Fibroblast of lung (primary cell): ENCODE results near the gene HNRNPF. TPM values are rescaled to one million over a fixed set of nuclear protein-coding genes. Genes with fewer than 3 reads are reported as not detected.

ENCODE experiments used
- DNase-seq, 2 donors: peaks; one replicate each; pipeline versions ENCODE4 v3.0.0 to v3.0.0-alpha.2; 2010; ENCODE audit warnings: low read depth in 2 of 2
- H2AFZ ChIP-seq: 2 replicates; pipeline ENCODE4 v1.5.1; 2012; ENCODE audit warnings: low read length, control low read depth, inconsistent platforms
- H3K27ac ChIP-seq: 2 replicates; pipeline ENCODE4 v1.5.1; 2011; ENCODE audit warnings: low read length, control low read depth; ENCODE audit not compliant: insufficient read depth
- H3K27me3 ChIP-seq: 2 replicates; pipeline ENCODE4 v1.5.1; 2011; ENCODE audit warnings: mild to moderate bottlenecking, low read length; ENCODE audit not compliant: control insufficient read depth, insufficient read depth
- H3K36me3 ChIP-seq: 2 replicates; pipeline ENCODE4 v1.5.1; 2011; ENCODE audit warnings: low read length; ENCODE audit not compliant: control insufficient read depth, insufficient read depth
- H3K4me1 ChIP-seq: 2 replicates; pipeline ENCODE4 v1.5.1; 2011; ENCODE audit warnings: low read length; ENCODE audit not compliant: control insufficient read depth, insufficient read depth; ENCODE audit errors: extremely low read depth
- H3K4me2 ChIP-seq: 2 replicates; pipeline ENCODE4 v1.5.1; 2011; ENCODE audit warnings: low read length, control low read depth; ENCODE audit not compliant: insufficient read depth; ENCODE audit errors: extremely low read depth
- H3K4me3 ChIP-seq, 4 experiments: fragments of 200-600 bp in 1 of 4; sonication (generic) in 1 of 4; replicated peaks in 1 of 4; 2 replicates each; pipeline ENCODE4 v1.5.1; 2011 to 2016; ENCODE audit warnings: low read length in 4 of 4, low read depth in 3 of 4, mild to moderate bottlenecking in 3 of 4, control low read depth in 2 of 4, inconsistent platforms in 1 of 4, mixed read lengths in 1 of 4; ENCODE audit not compliant: insufficient read depth in 1 of 4; ENCODE audit errors: control extremely low read depth in 1 of 4
- H3K79me2 ChIP-seq: 2 replicates; pipeline ENCODE4 v1.5.1; 2012; ENCODE audit warnings: mild to moderate bottlenecking, low read length, inconsistent platforms; ENCODE audit not compliant: control insufficient read depth, insufficient read depth
- H3K9ac ChIP-seq: 2 replicates; pipeline ENCODE4 v1.5.1; 2011; ENCODE audit warnings: mild to moderate bottlenecking, low read length, control low read depth; ENCODE audit not compliant: insufficient read depth
- H3K9me3 ChIP-seq: 2 replicates; pipeline ENCODE4 v1.5.1; 2012; ENCODE audit warnings: low read depth, low read length; ENCODE audit not compliant: control insufficient read depth, insufficient read depth
- H4K20me1 ChIP-seq: 2 replicates; pipeline ENCODE4 v1.5.1; 2011; ENCODE audit warnings: low read length; ENCODE audit not compliant: control insufficient read depth, insufficient read depth; ENCODE audit errors: extremely low read depth
- EZH2 ChIP-seq: IDR thresholded peaks from 2 replicates; pipeline ENCODE4 v1.5.1; 2012; ENCODE audit warnings: low read length, control low read depth, mild to moderate bottlenecking; ENCODE audit errors: missing control alignments
- polyA plus RNA-seq, 2 donors: library from polyadenylated mRNA; depleted of rRNA in 1 of 2; stranded (reverse) in 1 of 2; unstranded in 1 of 2; fragments of >200 nt; gene quantifications; 2 replicates each; pipeline ENCODE4 v1.2.1, GENCODE V29; 2011 to 2012; ENCODE audit warnings: missing spikeins in 1 of 2
- total RNA-seq: library from RNA; depleted of rRNA; stranded (reverse); fragments of >200 nt; gene quantifications from 2 replicates; pipeline ENCODE4 v1.2.1, GENCODE V29; 2014
- TF ChIP-seq, protein P1 (sequence below), 2 donors: IDR thresholded peaks in 1 of 2; conservative IDR thresholded peaks in 1 of 2; 1 replicate in 1 of 2; 2 replicates in 1 of 2; pipeline ENCODE4 v1.5.1; 2011 to 2012; ENCODE audit warnings: low read length in 2 of 2, control low read depth in 1 of 2, inconsistent platforms in 1 of 2, low read depth in 1 of 2, mild to moderate bottlenecking in 1 of 2

The HNRNPF gene
- total and polyA plus RNA-seq, 2 donors (not counting 1 experiment from before 2014, with no cell fraction given) = 203 to 217 TPM

DNA sequence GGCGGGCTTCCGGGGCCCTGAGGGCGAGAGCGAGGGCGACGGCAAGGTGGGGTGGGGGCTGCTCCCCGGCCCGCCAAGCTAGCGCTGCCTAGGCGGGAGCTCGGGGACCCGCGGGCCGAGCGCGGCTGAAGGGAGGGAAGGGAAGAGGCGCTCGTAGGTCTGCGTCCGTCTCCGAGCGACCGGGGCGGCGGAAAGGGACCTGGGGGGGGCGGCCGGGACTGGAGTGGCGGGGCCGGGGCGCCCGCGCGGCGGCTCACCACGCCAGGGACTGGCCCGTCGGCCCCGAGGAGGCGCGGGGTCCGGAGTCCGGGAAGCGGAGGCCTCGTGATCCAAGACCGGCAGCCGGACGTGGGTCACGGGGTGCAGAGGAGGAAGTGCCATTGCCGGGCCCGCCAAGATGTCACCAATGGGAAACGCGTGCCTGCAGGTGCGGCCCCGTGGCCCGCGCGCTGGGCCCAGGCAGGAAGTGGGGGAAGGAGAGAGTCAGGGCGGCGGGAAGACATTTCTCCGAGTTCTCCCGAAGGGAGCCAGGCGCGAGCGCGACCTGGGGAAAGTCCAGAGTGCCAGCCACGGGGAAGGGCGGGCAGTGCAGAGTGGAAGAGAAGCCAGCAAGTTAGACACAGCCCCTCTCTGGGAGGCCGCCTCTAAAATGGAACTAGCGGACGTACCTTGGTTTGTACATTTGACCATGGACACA is 11.9 kb downstream of the HNRNPF start:
- peak overlapping the region; percentile 92 for H3K4me2 ChIP-seq

DNA sequence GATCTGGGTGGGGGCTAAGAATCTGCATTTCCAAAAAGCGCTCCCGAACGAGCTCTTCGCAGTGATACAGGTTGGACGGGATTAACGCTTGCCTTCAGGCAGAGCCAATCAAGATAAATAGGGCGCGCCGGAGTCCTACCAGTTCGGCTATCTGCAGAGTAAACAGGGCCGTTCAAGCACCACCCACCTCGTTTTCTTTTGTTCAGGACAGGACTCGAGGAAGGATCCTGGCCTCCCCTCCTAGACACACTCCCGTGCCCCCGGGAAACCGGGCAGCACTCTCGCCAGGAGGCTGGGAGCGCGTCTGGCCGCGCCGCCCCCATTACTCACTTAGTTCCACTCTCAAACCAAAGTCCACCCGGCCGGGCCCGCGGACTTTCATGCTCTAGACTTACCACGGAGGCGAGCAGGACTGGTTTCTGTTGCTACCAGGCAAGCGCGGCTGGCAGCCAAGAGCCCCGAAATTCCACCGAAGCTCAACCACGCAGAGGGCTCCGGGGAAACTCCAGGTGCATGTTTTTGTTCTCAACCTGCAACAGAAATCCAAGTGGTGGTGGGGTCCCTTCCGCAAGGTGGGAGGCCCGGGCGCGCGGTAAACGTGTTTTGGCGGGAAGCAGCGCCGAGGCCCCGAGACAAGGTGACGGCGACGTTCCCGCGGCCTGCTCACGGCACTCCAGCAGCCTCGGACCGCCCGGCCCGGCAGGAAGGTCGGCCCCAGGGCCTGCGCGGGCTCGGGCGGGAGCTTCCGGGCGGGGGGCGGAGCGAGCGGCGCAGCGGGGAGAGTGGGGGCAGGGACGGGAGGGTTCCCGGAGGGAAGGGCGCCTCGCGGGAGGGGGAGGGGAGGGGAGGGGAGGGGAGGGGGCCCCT is 12.7 kb downstream of the HNRNPF start:
- peaks cover 3% of the 10 kb centered on the region for H4K20me1 ChIP-seq
- H3K4me3 ChIP-seq = peak overlapping the region; percentile 59 to 84 (median 66)
- DNase-seq = peak; percentile 69 to 73
- H3K9ac ChIP-seq = peak overlapping the region; percentile 82
- peaks cover 20% of the 10 kb centered on the region for H3K36me3 ChIP-seq
- H3K4me1 ChIP-seq = peaks cover 12% of the 10 kb centered on the region
- H3K27me3 ChIP-seq = no peaks in the 10 kb centered on the region
- no peak overlapping the region for H2AFZ ChIP-seq
- peaks cover 95% of the 10 kb centered on the region for H3K79me2 ChIP-seq
- H3K4me2 ChIP-seq = peak overlapping the region; percentile 92
- TF ChIP-seq, protein P1, sequence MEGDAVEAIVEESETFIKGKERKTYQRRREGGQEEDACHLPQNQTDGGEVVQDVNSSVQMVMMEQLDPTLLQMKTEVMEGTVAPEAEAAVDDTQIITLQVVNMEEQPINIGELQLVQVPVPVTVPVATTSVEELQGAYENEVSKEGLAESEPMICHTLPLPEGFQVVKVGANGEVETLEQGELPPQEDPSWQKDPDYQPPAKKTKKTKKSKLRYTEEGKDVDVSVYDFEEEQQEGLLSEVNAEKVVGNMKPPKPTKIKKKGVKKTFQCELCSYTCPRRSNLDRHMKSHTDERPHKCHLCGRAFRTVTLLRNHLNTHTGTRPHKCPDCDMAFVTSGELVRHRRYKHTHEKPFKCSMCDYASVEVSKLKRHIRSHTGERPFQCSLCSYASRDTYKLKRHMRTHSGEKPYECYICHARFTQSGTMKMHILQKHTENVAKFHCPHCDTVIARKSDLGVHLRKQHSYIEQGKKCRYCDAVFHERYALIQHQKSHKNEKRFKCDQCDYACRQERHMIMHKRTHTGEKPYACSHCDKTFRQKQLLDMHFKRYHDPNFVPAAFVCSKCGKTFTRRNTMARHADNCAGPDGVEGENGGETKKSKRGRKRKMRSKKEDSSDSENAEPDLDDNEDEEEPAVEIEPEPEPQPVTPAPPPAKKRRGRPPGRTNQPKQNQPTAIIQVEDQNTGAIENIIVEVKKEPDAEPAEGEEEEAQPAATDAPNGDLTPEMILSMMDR (conservative IDR thresholded peaks at IDR 0.05 in 1 of 2, IDR thresholded peaks at IDR 0.05 in 1 of 2; ENCODE audit: low read depth in 1 of 2, low read length in 2 of 2) = no peak
- no peak for TF ChIP-seq EZH2
- peak overlapping the region; percentile 90 for H3K27ac ChIP-seq
- H3K9me3 ChIP-seq = no peaks in the 10 kb centered on the region

More for the DNA sequence above, 11.9 kb downstream of the HNRNPF start:
- Histone ChIP-seq H4K20me1 (peaks cover 3% of the 10 kb centered on the region), H2AFZ (no peak overlapping the region), H3K9me3 (no peaks in the 10 kb centered on the region), H3K9ac (peak overlapping the region; percentile 82), H3K4me3 (peak overlapping the region; percentile 38 to 84 (median 62)), H3K79me2 (peaks cover 95% of the 10 kb centered on the region), H3K27ac (peak overlapping the region; percentile 90), H3K27me3 (no peaks in the 10 kb centered on the region), H3K4me1 (peaks cover 15% of the 10 kb centered on the region), H3K36me3 (peaks cover 16% of the 10 kb centered on the region)
- DNase-seq = peak; percentile 76 to 81
- TF ChIP-seq, protein P1 (conservative IDR thresholded peaks at IDR 0.05 in 1 of 2, IDR thresholded peaks at IDR 0.05 in 1 of 2; ENCODE audit: low read depth in 1 of 2, low read length in 2 of 2) = no peak
- no peak for TF ChIP-seq EZH2

GRCh38 chr10:43395571-43396060 is 13.4 kb downstream of the HNRNPF start:
- H4K20me1 ChIP-seq = peaks cover 3% of the 10 kb centered on the region
- no peaks in the 10 kb centered on the region for H3K9me3 ChIP-seq
- TF ChIP-seq EZH2 = no peak
- TF ChIP-seq, protein P1 (conservative IDR thresholded peaks at IDR 0.05 in 1 of 2, IDR thresholded peaks at IDR 0.05 in 1 of 2; ENCODE audit: low read depth in 1 of 2, low read length in 2 of 2) = no peak
- H3K27me3 ChIP-seq = no peaks in the 10 kb centered on the region
- peaks cover 20% of the 10 kb centered on the region for H3K36me3 ChIP-seq
- peak overlapping the region; percentile 59 to 84 (median 66) for H3K4me3 ChIP-seq
- H3K9ac ChIP-seq = peak overlapping the region; percentile 72
- H3K4me2 ChIP-seq = peak overlapping the region; percentile 92
- peak in 1 of 2 donors; percentile 26 for DNase-seq
- peaks cover 91% of the 10 kb centered on the region for H3K79me2 ChIP-seq
- H3K4me1 ChIP-seq = peaks cover 12% of the 10 kb centered on the region
- no peak overlapping the region for H2AFZ ChIP-seq
- peak overlapping the region; percentile 90 for H3K27ac ChIP-seq
